Fibroblast of lung (primary cell): ENCODE data around the gene METTL16. TPM values are rescaled to one million over a fixed set of nuclear protein-coding genes. Genes with fewer than 3 reads are reported as not detected.

ENCODE experiments used
- DNase-seq, 2 donors: peaks; one replicate each; pipeline versions ENCODE4 v3.0.0 to v3.0.0-alpha.2; 2010; ENCODE audit warnings: low read depth in 2 of 2
- H2AFZ ChIP-seq: 2 replicates; pipeline ENCODE4 v1.5.1; 2012; ENCODE audit warnings: low read length, control low read depth, inconsistent platforms
- H3K27ac ChIP-seq: 2 replicates; pipeline ENCODE4 v1.5.1; 2011; ENCODE audit warnings: low read length, control low read depth; ENCODE audit not compliant: insufficient read depth
- H3K27me3 ChIP-seq: 2 replicates; pipeline ENCODE4 v1.5.1; 2011; ENCODE audit warnings: mild to moderate bottlenecking, low read length; ENCODE audit not compliant: control insufficient read depth, insufficient read depth
- H3K36me3 ChIP-seq: 2 replicates; pipeline ENCODE4 v1.5.1; 2011; ENCODE audit warnings: low read length; ENCODE audit not compliant: control insufficient read depth, insufficient read depth
- H3K4me1 ChIP-seq: 2 replicates; pipeline ENCODE4 v1.5.1; 2011; ENCODE audit warnings: low read length; ENCODE audit not compliant: control insufficient read depth, insufficient read depth; ENCODE audit errors: extremely low read depth
- H3K4me2 ChIP-seq: 2 replicates; pipeline ENCODE4 v1.5.1; 2011; ENCODE audit warnings: low read length, control low read depth; ENCODE audit not compliant: insufficient read depth; ENCODE audit errors: extremely low read depth
- H3K4me3 ChIP-seq, 4 experiments: fragments of 200-600 bp in 1 of 4; sonication (generic) in 1 of 4; replicated peaks in 1 of 4; 2 replicates each; pipeline ENCODE4 v1.5.1; 2011 to 2016; ENCODE audit warnings: low read length in 4 of 4, low read depth in 3 of 4, mild to moderate bottlenecking in 3 of 4, control low read depth in 2 of 4, inconsistent platforms in 1 of 4, mixed read lengths in 1 of 4; ENCODE audit not compliant: insufficient read depth in 1 of 4; ENCODE audit errors: control extremely low read depth in 1 of 4
- H3K79me2 ChIP-seq: 2 replicates; pipeline ENCODE4 v1.5.1; 2012; ENCODE audit warnings: mild to moderate bottlenecking, low read length, inconsistent platforms; ENCODE audit not compliant: control insufficient read depth, insufficient read depth
- H3K9ac ChIP-seq: 2 replicates; pipeline ENCODE4 v1.5.1; 2011; ENCODE audit warnings: mild to moderate bottlenecking, low read length, control low read depth; ENCODE audit not compliant: insufficient read depth
- H3K9me3 ChIP-seq: 2 replicates; pipeline ENCODE4 v1.5.1; 2012; ENCODE audit warnings: low read depth, low read length; ENCODE audit not compliant: control insufficient read depth, insufficient read depth
- H4K20me1 ChIP-seq: 2 replicates; pipeline ENCODE4 v1.5.1; 2011; ENCODE audit warnings: low read length; ENCODE audit not compliant: control insufficient read depth, insufficient read depth; ENCODE audit errors: extremely low read depth
- EZH2 ChIP-seq: IDR thresholded peaks from 2 replicates; pipeline ENCODE4 v1.5.1; 2012; ENCODE audit warnings: low read length, control low read depth, mild to moderate bottlenecking; ENCODE audit errors: missing control alignments
- polyA plus RNA-seq, 2 donors: library from polyadenylated mRNA; depleted of rRNA in 1 of 2; stranded (reverse) in 1 of 2; unstranded in 1 of 2; fragments of >200 nt; gene quantifications; 2 replicates each; pipeline ENCODE4 v1.2.1, GENCODE V29; 2011 to 2012; ENCODE audit warnings: missing spikeins in 1 of 2
- total RNA-seq: library from RNA; depleted of rRNA; stranded (reverse); fragments of >200 nt; gene quantifications from 2 replicates; pipeline ENCODE4 v1.2.1, GENCODE V29; 2014
- TF ChIP-seq, protein P1 (sequence below), 2 donors: IDR thresholded peaks in 1 of 2; conservative IDR thresholded peaks in 1 of 2; 1 replicate in 1 of 2; 2 replicates in 1 of 2; pipeline ENCODE4 v1.5.1; 2011 to 2012; ENCODE audit warnings: low read length in 2 of 2, control low read depth in 1 of 2, inconsistent platforms in 1 of 2, low read depth in 1 of 2, mild to moderate bottlenecking in 1 of 2

The METTL16 gene
- total and polyA plus RNA-seq, 2 donors (not counting 1 experiment from before 2014, with no cell fraction given) = 12.2 to 13.4 TPM

DNA sequence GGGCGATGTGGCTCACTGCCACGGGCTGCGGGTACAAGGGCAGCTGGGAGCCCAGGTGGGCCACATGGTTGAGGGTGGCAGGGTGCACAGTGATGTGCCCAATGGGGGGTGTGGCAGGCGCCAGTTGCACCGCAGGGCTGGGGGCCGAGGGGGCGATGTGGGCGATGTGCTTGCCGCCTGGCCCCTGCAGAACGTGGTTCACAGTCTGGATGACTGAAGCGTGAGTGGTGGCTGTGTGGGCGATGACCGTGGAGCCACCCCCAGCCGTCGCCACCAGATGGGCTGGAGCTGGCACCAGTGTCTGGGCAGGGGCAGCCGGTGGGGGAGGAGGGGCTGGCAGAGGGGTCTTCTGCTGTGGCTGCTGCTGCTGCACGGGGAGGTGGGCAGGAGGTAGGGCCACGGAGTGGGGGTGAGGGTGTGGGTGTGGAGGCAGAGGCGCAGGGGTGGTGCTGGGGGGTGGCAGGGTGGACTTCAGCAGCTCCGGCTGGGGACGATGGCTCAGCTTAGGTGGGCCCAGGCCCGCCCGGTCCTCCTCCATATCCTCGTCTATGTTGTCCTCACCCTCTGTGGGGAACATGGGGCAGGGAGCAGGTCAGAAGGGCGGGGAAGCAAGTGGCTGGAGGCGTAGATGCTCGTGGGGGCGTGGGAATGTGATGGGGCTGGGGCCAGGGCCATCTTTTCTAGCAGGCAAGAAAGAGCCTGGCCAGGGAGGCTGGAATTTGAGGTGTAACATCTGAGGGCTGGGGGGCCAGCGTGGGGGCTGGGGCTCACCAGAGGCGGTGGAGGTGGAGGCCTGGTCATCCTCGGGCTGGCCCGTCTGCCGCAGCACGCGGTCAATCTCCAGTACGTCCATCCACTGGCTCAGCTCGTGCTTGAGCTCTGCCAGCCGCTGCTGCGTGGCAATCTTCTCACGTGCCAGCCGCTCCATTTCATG lies 124.3 kb downstream of the METTL16 start:
- Histone ChIP-seq H3K4me3 (no peak overlapping the region), H2AFZ (no peak overlapping the region), H3K27ac (no peak overlapping the region), H3K27me3 (no peaks in the 10 kb centered on the region), H3K9ac (no peak overlapping the region), H3K4me1 (peaks cover 9% of the 10 kb centered on the region), H3K9me3 (no peaks in the 10 kb centered on the region), H3K36me3 (peaks cover 16% of the 10 kb centered on the region), H4K20me1 (no peaks in the 10 kb centered on the region), H3K4me2 (no peak overlapping the region), H3K79me2 (peaks cover 2% of the 10 kb centered on the region)
- DNase-seq = no peak
- TF ChIP-seq, protein P1, sequence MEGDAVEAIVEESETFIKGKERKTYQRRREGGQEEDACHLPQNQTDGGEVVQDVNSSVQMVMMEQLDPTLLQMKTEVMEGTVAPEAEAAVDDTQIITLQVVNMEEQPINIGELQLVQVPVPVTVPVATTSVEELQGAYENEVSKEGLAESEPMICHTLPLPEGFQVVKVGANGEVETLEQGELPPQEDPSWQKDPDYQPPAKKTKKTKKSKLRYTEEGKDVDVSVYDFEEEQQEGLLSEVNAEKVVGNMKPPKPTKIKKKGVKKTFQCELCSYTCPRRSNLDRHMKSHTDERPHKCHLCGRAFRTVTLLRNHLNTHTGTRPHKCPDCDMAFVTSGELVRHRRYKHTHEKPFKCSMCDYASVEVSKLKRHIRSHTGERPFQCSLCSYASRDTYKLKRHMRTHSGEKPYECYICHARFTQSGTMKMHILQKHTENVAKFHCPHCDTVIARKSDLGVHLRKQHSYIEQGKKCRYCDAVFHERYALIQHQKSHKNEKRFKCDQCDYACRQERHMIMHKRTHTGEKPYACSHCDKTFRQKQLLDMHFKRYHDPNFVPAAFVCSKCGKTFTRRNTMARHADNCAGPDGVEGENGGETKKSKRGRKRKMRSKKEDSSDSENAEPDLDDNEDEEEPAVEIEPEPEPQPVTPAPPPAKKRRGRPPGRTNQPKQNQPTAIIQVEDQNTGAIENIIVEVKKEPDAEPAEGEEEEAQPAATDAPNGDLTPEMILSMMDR (conservative IDR thresholded peaks at IDR 0.05 in 1 of 2, IDR thresholded peaks at IDR 0.05 in 1 of 2; ENCODE audit: low read depth in 1 of 2, low read length in 2 of 2) = no peak
- no peak for TF ChIP-seq EZH2

DNA sequence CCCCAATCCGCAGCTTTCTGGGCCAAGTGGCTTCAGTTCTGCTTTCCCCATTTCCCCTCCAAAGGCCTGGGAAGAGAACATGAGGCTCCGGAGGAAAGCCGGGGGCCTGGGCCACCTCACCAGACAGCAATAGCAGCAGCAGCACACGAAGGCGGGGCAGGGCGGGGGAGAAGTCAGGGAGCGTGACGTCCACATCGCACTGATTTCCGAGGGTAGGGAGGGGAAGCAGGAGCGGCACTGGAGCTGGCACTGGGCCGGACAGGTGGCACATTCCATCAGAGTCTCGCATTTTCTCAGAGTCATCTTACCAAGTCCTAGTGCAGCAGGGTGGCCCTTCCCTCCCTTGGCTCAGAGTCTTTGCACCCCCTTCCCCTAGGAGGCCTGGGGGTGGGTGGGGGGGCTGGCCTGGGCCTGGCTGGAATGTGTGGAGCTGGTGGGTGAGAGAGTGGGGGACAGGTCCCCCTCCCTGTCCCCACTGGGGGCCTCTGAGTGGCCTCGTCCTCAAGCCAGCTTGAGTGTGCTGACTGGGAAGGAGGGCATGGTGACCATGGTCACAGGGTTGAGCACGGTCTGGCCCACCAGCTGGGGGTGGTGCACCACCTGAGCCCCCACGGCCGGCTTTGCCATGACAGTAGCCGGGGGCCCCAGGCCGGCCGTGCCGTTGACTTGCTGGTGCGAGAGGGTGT lies 125.1 kb downstream of the METTL16 start:
- no peak overlapping the region for H3K9ac ChIP-seq
- H3K9me3 ChIP-seq = no peaks in the 10 kb centered on the region
- H3K79me2 ChIP-seq = peaks cover 2% of the 10 kb centered on the region
- H4K20me1 ChIP-seq = no peaks in the 10 kb centered on the region
- TF ChIP-seq EZH2 = no peak
- TF ChIP-seq, protein P1 (conservative IDR thresholded peaks at IDR 0.05 in 1 of 2, IDR thresholded peaks at IDR 0.05 in 1 of 2; ENCODE audit: low read depth in 1 of 2, low read length in 2 of 2) = no peak
- H3K4me2 ChIP-seq = no peak overlapping the region
- no peaks in the 10 kb centered on the region for H3K27me3 ChIP-seq
- peaks cover 4% of the 10 kb centered on the region for H3K4me1 ChIP-seq
- no peak for DNase-seq
- no peak overlapping the region for H3K27ac ChIP-seq
- H3K36me3 ChIP-seq = peaks cover 16% of the 10 kb centered on the region
- no peak overlapping the region for H3K4me3 ChIP-seq
- H2AFZ ChIP-seq = no peak overlapping the region
